H9 (cell line): ENCODE measurements around the gene KCNMB2. TPM values are rescaled to one million over a fixed set of nuclear protein-coding genes. Genes with fewer than 3 reads are reported as not detected.

Experiments
- DNase-seq: peaks from one replicate; pipeline ENCODE4 v3.0.0-alpha.2; 2017
- H2AFZ ChIP-seq: one replicate; pipeline ENCODE4 v1.6.1; 2013; ENCODE audit warnings: mild to moderate bottlenecking, low read length, control low read depth, moderate library complexity
- H2AK5ac ChIP-seq: 2 replicates; pipeline ENCODE4 v1.6.1; 2013; ENCODE audit warnings: low read length, control low read depth, mixed read lengths; ENCODE audit not compliant: insufficient read length
- H2BK120ac ChIP-seq: one replicate; pipeline ENCODE4 v1.6.1; 2013; ENCODE audit warnings: low read depth, mild to moderate bottlenecking, low read length, control low read depth, inconsistent platforms; ENCODE audit not compliant: poor library complexity, severe bottlenecking
- H2BK12ac ChIP-seq: 2 replicates; pipeline ENCODE4 v1.6.1; 2013; ENCODE audit warnings: low read length, control low read depth, mixed read lengths, low read depth; ENCODE audit not compliant: insufficient read length
- H2BK15ac ChIP-seq: 2 replicates; pipeline ENCODE4 v1.6.1; 2013; ENCODE audit warnings: low read depth, low read length, control low read depth
- H2BK20ac ChIP-seq: one replicate; pipeline ENCODE4 v1.6.1; 2013; ENCODE audit warnings: low read depth, mild to moderate bottlenecking, low read length, control low read depth, inconsistent platforms; ENCODE audit not compliant: poor library complexity, severe bottlenecking
- H2BK5ac ChIP-seq: 2 replicates; pipeline ENCODE4 v1.6.1; 2013; ENCODE audit warnings: low read length, control low read depth, mixed read lengths; ENCODE audit not compliant: insufficient read length
- H3K14ac ChIP-seq: 2 replicates; pipeline ENCODE4 v1.6.1; 2013; ENCODE audit warnings: low read length, control low read depth; ENCODE audit not compliant: insufficient read depth
- H3K18ac ChIP-seq: 2 replicates; pipeline ENCODE4 v1.6.1; 2013; ENCODE audit warnings: low read depth, mild to moderate bottlenecking, mixed read lengths, low read length, control low read depth; ENCODE audit not compliant: insufficient read length
- H3K23ac ChIP-seq: 2 replicates; pipeline ENCODE4 v1.6.1; 2013; ENCODE audit warnings: low read length, control low read depth, mixed read lengths, low read depth; ENCODE audit not compliant: insufficient read length
- H3K23me2 ChIP-seq: 2 replicates; pipeline ENCODE4 v1.6.1; 2013; ENCODE audit warnings: low read depth, mild to moderate bottlenecking, mixed read lengths, low read length, control low read depth; ENCODE audit not compliant: insufficient read length, poor library complexity, severe bottlenecking
- H3K27ac ChIP-seq: 2 replicates; pipeline ENCODE4 v1.5.1; 2013; ENCODE audit warnings: low read length, control low read depth, mixed read lengths, low read depth; ENCODE audit not compliant: insufficient read length
- H3K27me3 ChIP-seq: 2 replicates; pipeline ENCODE4 v1.6.1; 2013; ENCODE audit warnings: low read length, control low read depth, inconsistent platforms; ENCODE audit not compliant: insufficient read depth
- H3K4ac ChIP-seq: 2 replicates; pipeline ENCODE4 v1.6.1; 2013; ENCODE audit warnings: low read depth, mild to moderate bottlenecking, control low read depth, inconsistent platforms, low read length, moderate library complexity
- H3K4me1 ChIP-seq: 2 replicates; pipeline ENCODE4 v1.6.1; 2013; ENCODE audit warnings: low read length, control low read depth, inconsistent platforms; ENCODE audit not compliant: insufficient read depth
- H3K4me2 ChIP-seq: 2 replicates; pipeline ENCODE4 v1.6.1; 2013; ENCODE audit warnings: low read length, control low read depth, mixed read lengths; ENCODE audit not compliant: insufficient read length, insufficient read depth
- H3K56ac ChIP-seq: 2 replicates; pipeline ENCODE4 v1.6.1; 2013; ENCODE audit warnings: low read depth, mild to moderate bottlenecking, mixed read lengths, low read length, control low read depth; ENCODE audit not compliant: insufficient read length
- H3K79me1 ChIP-seq: 2 replicates; pipeline ENCODE4 v1.6.1; 2013; ENCODE audit warnings: low read depth, mild to moderate bottlenecking, moderate library complexity, low read length, control low read depth, inconsistent platforms; ENCODE audit not compliant: insufficient read depth, poor library complexity, severe bottlenecking
- H3K79me2 ChIP-seq: 2 replicates; pipeline ENCODE4 v1.6.1; 2013; ENCODE audit warnings: low read length, control low read depth, inconsistent platforms; ENCODE audit not compliant: insufficient read depth
- H3K9ac ChIP-seq: 2 replicates; pipeline ENCODE4 v1.6.1; 2013; ENCODE audit warnings: low read length, control low read depth, mixed read lengths; ENCODE audit not compliant: insufficient read length; ENCODE audit errors: extremely low read depth
- H3K9me3 ChIP-seq: one replicate; pipeline ENCODE4 v1.6.1; 2013; ENCODE audit warnings: low read depth, low read length, inconsistent platforms; ENCODE audit not compliant: control insufficient read depth
- H3T11ph ChIP-seq: one replicate; pipeline ENCODE4 v1.6.1; 2013; ENCODE audit warnings: mild to moderate bottlenecking, low read length, control low read depth, inconsistent platforms
- H4K20me1 ChIP-seq: one replicate; pipeline ENCODE4 v1.6.1; 2013; ENCODE audit not compliant: control insufficient read depth, insufficient read length, insufficient read depth
- H4K5ac ChIP-seq: 2 replicates; pipeline ENCODE4 v1.6.1; 2013; ENCODE audit warnings: low read depth, mild to moderate bottlenecking, mixed read lengths, low read length, control low read depth; ENCODE audit not compliant: insufficient read length
- H4K8ac ChIP-seq: replicated peaks from 2 replicates; pipeline ENCODE4 v1.6.1; 2013; ENCODE audit warnings: low read length, control low read depth, mixed read lengths, low read depth; ENCODE audit not compliant: insufficient read length
- H4K91ac ChIP-seq: 2 replicates; pipeline ENCODE4 v1.6.1; 2013; ENCODE audit warnings: low read depth, mild to moderate bottlenecking, moderate library complexity, mixed read lengths, low read length, control low read depth; ENCODE audit not compliant: insufficient read length
- H3K27ac Mint-ChIP-seq, 3 experiments: 2 replicates in 2 of 3; 3 replicates in 1 of 3; pipeline ENCODE4 v1.8.0; 2020 to 2021; ENCODE audit warnings: mixed read lengths in 3 of 3, mild to moderate bottlenecking in 1 of 3, moderate library complexity in 1 of 3
- H3K27me3 Mint-ChIP-seq: 2 replicates; pipeline ENCODE4 v1.8.0; 2021; ENCODE audit warnings: low read depth, mild to moderate bottlenecking, moderate library complexity, mixed read lengths
- H3K36me3 Mint-ChIP-seq, 3 experiments: 2 replicates in 2 of 3; 3 replicates in 1 of 3; pipeline ENCODE4 v1.8.0; 2020 to 2021; ENCODE audit warnings: low read depth in 3 of 3, mixed read lengths in 3 of 3; ENCODE audit not compliant: insufficient read depth in 1 of 3
- H3K4me1 Mint-ChIP-seq, 2 experiments: 2 replicates each; pipeline ENCODE4 v1.8.0; 2020; ENCODE audit warnings: mixed read lengths in 2 of 2
- H3K4me3 Mint-ChIP-seq, 2 experiments: 2 replicates in 1 of 2; 3 replicates in 1 of 2; pipeline ENCODE4 v1.8.0; 2020 to 2021; ENCODE audit warnings: mild to moderate bottlenecking in 2 of 2, mixed read lengths in 2 of 2, moderate library complexity in 1 of 2
- H3K9me3 Mint-ChIP-seq, 2 experiments: 2 replicates in 1 of 2; 3 replicates in 1 of 2; pipeline ENCODE4 v1.8.0; 2020; ENCODE audit warnings: mild to moderate bottlenecking in 2 of 2, mixed read lengths in 2 of 2, moderate library complexity in 1 of 2
- WGBS: extraction: QIAGEN DNeasy Blood & Tissue Kit; methylation state at CpG from one replicate; pipeline ENCODE4 v1.1.7; 2013; ENCODE audit warnings: missing lambda C conversion rate, low lambda C conversion rate, mixed read lengths; ENCODE audit not compliant: insufficient read length; ENCODE audit errors: extremely low coverage; 5-methylcytosine and 5-hydroxymethylcytosine counted together
- total RNA-seq: library from RNA; stranded (reverse); gene quantifications from 2 replicates; pipeline ENCODE4 v1.2.1, GENCODE V29; 2021
- TF ChIP-seq, protein P1 (sequence below): fragments of 200-600 bp; sonication (generic); conservative IDR thresholded peaks from 3 replicates; pipeline ENCODE4 v1.8.0; 2021; ENCODE audit warnings: antibody characterized with exemption, mild to moderate bottlenecking

KCNMB2 gene
- total RNA-seq, 1 experiment from 2014 or later, result not detected

- Histone ChIP-seq H3T11ph (no peak overlapping the region), H2BK12ac (no peak overlapping the region), H2BK20ac (no peak overlapping the region), H2BK15ac (no peak overlapping the region), H2BK120ac (no peak overlapping the region), H4K20me1 (no peaks in the 10 kb centered on the region), H3K4me1 (no peaks in the 10 kb centered on the region), H3K9me3 (no peaks in the 10 kb centered on the region), H2AFZ (no peak overlapping the region), H3K79me1 (no peaks in the 10 kb centered on the region), H3K14ac (no peak overlapping the region), H4K8ac (no peak overlapping the region), H3K23me2 (no peaks in the 10 kb centered on the region), H3K9ac (no peak overlapping the region), H4K91ac (no peak overlapping the region), H3K79me2 (no peaks in the 10 kb centered on the region), H3K4ac (no peak overlapping the region), H2BK5ac (no peak overlapping the region), H3K56ac (no peak overlapping the region), H2AK5ac (no peak overlapping the region), H3K4me2 (no peak overlapping the region), H4K5ac (no peak overlapping the region), H3K23ac (no peak overlapping the region), H3K18ac (no peak overlapping the region), H3K27me3 (no peaks in the 10 kb centered on the region), H3K27ac (no peak overlapping the region)
- H3K27ac Mint-ChIP-seq, result peak overlapping the region in 1 of 3 experiments; percentile 63; a peak in 1 of 7 replicates
- H3K9me3 Mint-ChIP-seq, result no peaks in the 10 kb centered on the region
- no peaks in the 10 kb centered on the region for H3K36me3 Mint-ChIP-seq
- DNase-seq, result no peak
- H3K4me1 Mint-ChIP-seq, result no peaks in the 10 kb centered on the region
- no CpG with 5 or more reads among the region's 7 CpGs for WGBS
- TF ChIP-seq, protein P1, sequence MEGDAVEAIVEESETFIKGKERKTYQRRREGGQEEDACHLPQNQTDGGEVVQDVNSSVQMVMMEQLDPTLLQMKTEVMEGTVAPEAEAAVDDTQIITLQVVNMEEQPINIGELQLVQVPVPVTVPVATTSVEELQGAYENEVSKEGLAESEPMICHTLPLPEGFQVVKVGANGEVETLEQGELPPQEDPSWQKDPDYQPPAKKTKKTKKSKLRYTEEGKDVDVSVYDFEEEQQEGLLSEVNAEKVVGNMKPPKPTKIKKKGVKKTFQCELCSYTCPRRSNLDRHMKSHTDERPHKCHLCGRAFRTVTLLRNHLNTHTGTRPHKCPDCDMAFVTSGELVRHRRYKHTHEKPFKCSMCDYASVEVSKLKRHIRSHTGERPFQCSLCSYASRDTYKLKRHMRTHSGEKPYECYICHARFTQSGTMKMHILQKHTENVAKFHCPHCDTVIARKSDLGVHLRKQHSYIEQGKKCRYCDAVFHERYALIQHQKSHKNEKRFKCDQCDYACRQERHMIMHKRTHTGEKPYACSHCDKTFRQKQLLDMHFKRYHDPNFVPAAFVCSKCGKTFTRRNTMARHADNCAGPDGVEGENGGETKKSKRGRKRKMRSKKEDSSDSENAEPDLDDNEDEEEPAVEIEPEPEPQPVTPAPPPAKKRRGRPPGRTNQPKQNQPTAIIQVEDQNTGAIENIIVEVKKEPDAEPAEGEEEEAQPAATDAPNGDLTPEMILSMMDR, result no peak
- H3K27me3 Mint-ChIP-seq, result no peaks in the 10 kb centered on the region
- no peak overlapping the region for H3K4me3 Mint-ChIP-seq
Observed at GRCh38 chr3:178754852-178755510, 218.7 kb downstream of the KCNMB2 start.
